NCI-H187 treated with DMSO at 0.1 percent for 48 hours (cell line): ENCODE results near the gene TTLL6.

Source experiments
- DNase-seq: peaks from one replicate; lab custom pipeline; 2025; lab: John Stamatoyannopoulos, UW

Gene TTLL6

GRCh38 chr17:48759288-48759687 lies 57.7 kb downstream of the TTLL6 start:
- DNase-seq = no peak

GRCh38 chr17:48757524-48757961 lies 59.5 kb downstream of the TTLL6 start:
- DNase-seq = no peak

- no peak for DNase-seq
Measured at GRCh38 chr17:48756830-48757251, 60.2 kb downstream of the TTLL6 start.

GRCh38 chr17:48755356-48755755 lies 61.7 kb downstream of the TTLL6 start:
- no peak for DNase-seq

- DNase-seq = no peak
Measured at GRCh38 chr17:48754500-48755261, 62.3 kb downstream of the TTLL6 start.

GRCh38 chr17:48753794-48754499 lies 63.1 kb downstream of the TTLL6 start:
- no peak for DNase-seq

- DNase-seq = no peak
Measured at GRCh38 chr17:48752399-48753288, 64.4 kb downstream of the TTLL6 start.

- DNase-seq = no peak
Measured at GRCh38 chr17:48751733-48752398, 65.2 kb downstream of the TTLL6 start.

GRCh38 chr17:48751172-48751571 lies 65.9 kb downstream of the TTLL6 start:
- no peak for DNase-seq

GRCh38 chr17:48749621-48750553 lies 67.1 kb downstream of the TTLL6 start:
- DNase-seq = no peak

- DNase-seq = no peak
Measured at GRCh38 chr17:48748718-48749566, 68.1 kb downstream of the TTLL6 start.

GRCh38 chr17:48747445-48748363 lies 69.3 kb downstream of the TTLL6 start:
- no peak for DNase-seq

GRCh38 chr17:48746916-48747444 lies 70.0 kb downstream of the TTLL6 start:
- DNase-seq = no peak

- DNase-seq = no peak
Measured at GRCh38 chr17:48745381-48746275, 71.4 kb downstream of the TTLL6 start.

GRCh38 chr17:48740537-48740936 lies 76.5 kb downstream of the TTLL6 start:
- DNase-seq = no peak

- no peak for DNase-seq
Measured at GRCh38 chr17:48738803-48739526, 78.1 kb downstream of the TTLL6 start.

- DNase-seq = no peak
Measured at GRCh38 chr17:48738424-48738802, 78.6 kb downstream of the TTLL6 start.
